GM21515 (cell line): ENCODE measurements around the gene WDR7.
A peak's percentile ranks its signal among the peaks of the same experiment; 100 is the strongest.

Experiments
- ATAC-seq: cut with Tn5 transposase; IDR thresholded peaks from one replicate; pipeline ENCODE4 v1.9.1; 2021; ENCODE audit not compliant: unreplicated experiment

The WDR7 gene

DNA sequence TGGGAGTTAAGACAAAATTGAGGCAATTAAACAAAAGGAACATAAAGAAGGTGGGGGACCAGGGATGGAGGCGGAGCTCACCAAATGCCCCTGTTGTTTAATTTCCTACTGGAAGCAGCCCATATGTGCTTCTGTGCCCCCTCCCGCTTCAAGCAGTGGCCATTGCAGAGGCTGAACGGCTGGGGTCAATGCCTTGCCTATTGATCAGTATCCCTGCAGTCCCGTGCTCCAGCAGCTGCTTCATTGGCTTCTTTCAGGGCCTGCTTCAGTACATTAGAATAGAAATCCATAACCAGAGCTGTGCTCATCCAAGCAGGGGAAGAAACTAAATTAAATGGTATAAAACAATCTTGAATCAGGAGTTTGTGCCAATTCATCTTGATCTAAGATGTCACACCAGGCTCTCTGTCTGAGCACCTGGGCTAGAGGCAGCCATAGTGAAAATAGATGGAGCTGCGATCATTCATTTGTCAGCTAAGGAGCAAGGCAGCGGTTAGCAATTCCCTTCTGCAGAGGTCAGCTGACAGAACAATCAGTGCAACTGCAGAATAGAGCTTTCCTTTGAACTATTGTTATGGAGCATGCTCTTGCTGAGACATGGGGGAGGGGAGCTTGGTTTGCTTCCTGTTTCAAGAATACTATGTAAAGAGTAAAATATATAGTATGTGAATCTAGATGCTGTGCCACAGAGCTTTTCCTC is 222.4 kb downstream of the WDR7 start:
- no peak for ATAC-seq

DNA sequence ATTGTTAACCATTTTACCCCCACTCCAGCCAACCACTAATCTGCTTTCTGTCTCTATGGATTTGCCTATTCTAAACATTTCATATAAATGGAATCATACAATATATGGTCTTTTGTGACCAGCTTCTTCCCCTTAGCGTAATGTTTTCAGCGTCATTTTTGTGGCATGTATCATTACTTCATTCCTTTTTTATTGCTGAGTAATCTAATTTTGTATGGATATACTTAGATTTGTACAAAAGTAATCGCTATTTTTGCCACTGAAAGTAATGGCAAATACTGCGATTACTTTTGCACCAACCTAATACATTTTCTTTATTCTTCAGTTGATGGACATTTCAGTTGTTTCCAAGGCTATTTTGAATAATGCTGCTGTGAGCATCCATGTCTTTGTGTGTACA is 227.6 kb downstream of the WDR7 start:
- ATAC-seq, result no peak

DNA sequence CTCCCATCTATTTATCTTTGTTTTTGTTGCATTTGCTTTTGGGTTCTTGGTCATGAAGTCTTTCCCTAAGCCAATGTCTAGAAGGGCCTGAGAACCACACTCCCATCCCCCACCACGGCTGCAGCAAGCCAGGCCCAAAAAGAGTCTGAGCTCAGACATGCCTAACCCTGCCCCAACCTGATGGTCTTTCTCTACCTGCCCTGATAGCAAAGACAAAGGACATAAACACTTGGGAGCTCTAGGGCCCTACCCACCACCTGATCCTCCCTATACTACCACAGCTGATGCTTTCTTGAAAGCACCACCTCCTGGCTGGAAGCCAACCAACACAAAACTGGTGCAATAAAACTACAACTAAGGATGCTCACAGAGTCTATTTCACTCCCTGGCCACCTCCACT is 233.4 kb downstream of the WDR7 start:
- ATAC-seq, result no peak

DNA sequence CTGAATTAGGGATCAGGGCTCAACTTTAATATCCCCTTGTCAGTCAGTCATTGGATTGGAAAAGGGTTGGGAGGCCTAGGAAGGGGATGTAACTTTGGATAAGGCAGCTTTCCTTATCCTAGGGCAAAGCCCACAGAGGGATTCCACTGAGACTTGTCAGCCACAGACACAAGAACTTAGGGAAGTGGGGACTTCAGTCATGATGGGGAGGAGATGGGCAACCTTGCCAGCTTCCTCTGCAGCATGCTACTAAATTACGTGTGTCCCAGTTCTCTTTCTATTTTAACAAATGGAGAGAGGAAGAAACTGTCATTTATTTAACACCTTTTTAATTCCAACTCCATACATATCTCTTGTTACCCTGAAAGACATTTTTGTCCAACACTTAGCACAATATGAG is 237.8 kb downstream of the WDR7 start:
- ATAC-seq, result no peak

DNA sequence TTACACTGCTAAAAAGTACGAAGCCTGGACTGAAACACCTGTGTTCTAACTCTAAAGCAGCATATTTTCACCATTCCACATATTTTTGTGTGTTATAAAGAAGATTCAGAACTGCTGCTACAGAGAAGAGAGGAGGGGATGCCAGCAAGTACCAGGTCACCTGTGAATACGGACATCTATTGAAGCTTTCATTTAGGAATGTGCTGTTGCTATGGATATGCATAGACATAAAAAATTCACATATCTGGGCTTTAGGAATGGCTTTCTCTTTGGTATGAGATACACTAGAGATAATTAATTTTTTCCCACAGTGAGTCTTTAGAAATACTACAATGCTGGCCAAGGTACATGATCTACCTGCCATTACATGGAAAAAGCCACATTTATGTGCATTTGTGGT is 238.5 kb downstream of the WDR7 start:
- no peak for ATAC-seq

DNA sequence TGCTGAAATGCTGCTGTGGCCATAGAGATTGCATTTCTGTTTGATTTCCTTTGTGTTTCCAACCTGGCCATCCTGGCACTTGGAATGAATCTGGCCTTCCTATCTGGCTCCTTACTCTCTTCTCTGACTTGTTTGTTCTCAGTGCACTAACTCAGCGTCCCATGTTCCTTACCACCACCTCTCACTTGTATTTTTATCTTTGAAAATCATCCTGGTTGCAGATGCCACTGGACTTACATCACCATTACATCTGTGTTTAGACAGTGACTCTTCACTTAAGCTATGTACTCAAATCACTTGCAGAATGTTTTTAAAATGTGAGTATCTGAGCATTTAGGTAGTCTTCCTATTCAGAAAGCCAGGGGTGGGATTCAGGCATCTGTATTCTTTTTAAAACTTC is 239.5 kb downstream of the WDR7 start:
- ATAC-seq, result no peak

DNA sequence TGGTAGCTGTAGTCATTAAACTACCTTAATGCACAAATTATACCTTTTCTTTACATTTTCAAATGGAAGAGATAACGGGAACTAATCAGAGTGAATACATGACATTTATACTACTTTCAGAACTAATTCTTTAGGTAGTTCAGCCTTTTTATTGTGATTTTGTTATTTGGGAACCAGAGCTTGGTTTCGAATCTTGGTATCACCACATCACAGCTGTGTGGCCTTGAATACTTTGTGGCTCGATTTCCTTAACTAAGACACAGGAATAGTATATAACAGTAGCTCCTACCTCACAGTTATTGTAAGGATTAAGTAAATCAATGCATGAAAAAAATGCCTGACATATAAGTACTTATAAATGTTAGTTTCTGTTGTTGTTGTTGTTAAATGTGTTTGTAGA is 240.0 kb downstream of the WDR7 start:
- no peak for ATAC-seq

DNA sequence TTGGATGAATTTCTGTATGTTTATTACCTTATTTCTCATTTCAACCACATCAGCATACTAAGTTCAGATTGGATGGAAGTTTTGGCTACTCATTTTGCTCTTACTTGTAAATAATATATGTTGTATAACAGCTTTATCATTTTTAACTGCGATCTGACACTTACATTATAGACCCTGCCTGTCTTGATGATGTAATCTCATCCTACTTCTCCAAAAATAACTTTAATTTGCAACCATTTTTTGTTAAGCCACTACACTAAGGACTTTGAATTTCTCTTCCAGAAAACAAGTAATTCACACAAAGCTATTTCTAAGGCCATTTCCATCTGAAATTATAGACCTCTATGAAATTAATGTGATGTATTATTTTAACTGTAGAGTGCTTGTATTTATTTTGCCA is 240.7 kb downstream of the WDR7 start:
- ATAC-seq, result no peak

DNA sequence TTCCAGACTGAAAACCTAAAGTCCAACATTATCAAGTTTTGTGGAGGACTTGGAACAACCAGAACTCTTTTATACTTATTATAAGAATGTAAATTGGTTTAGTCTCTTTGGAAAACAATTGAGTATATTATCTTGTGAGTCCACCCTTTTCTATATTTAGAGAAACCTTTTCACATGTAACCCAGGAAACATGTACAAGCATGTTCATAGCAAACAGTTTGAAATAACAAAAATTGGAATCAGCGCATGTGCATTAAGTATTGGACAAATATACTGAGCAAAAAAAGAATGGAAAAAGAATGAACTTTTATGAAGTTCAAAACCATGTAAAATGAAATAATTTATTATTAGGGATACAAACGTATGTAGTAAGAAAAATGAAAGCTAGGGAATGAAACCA is 246.0 kb downstream of the WDR7 start:
- ATAC-seq, result no peak

DNA sequence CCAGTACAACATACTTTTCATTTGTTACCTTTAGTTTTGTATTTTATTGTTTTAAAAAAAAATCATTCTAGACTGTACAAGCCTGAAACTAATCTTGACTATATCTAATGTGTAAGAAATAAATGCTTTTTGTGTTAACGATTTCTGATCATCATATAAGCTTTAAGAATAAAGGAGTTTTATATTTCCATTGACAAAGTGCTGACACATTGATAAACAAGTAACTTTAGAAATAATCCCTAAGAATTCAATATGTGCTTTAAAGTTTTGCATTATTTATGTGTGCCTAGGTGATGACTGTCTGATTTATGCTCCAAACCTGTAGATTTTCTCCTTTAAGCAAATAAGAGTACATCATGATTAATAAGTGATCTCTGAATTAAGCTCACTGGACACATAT is 248.5 kb downstream of the WDR7 start:
- no peak for ATAC-seq

DNA sequence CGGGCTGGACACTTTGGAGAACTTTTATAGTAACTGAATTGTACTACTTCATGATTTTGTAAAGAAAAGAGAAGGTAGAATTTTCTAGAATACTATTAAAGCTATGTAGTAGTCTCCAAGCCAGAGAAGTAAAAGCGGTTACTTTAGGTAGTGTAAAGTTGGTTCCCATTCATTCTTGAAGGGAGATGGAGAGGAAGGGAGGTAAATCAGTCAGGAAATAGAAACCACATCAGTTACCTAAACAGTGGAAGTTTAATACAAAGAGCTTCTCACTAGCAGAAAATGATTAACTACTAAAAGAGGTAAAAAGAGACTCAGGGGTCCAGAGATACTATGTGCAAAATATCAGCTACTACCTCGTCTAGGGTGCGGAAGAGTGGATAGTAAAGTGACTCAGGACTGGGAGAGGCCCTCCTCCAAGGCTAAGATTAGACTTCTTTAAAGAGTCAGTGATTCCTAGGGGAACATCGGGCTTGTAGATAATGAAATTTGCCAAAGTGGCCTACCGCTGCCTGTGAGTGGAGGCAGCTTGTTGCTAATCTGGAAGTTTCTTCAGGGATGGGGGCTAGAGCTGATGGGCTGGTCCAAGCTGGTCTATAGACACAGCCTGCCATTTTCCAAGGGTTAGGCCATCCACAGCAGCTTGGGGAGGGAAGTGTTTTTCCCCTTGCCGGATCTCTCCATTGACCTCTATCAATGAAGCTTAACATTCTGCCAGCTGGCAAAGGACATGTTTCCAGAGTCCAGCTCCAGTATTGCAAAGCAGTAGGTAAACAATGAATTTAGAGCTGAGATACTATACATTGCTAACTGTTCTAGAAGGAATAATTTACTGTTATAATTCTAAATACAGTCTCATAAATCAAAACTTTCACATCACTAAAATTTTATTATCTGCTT is 249.3 kb downstream of the WDR7 start:
- no peak for ATAC-seq

DNA sequence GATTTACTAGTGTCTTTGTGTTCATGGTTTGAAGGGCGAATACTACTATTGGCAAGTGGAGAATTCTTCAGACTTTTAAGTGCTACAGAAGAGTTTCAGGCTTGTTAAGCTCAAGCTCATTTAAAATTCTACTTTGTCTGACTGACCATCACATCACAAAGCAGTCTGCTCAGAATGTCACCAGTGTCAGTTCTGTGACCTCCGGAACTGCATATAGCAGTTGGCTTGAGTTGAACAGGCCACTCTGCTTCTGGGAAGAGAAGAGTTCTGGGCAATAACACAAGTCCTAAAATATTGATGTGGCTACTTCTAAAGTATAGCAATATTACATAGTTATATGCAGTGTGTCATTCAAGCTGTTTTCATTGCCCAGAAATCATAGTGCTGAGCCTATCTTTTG is 250.8 kb downstream of the WDR7 start:
- ATAC-seq, result no peak

DNA sequence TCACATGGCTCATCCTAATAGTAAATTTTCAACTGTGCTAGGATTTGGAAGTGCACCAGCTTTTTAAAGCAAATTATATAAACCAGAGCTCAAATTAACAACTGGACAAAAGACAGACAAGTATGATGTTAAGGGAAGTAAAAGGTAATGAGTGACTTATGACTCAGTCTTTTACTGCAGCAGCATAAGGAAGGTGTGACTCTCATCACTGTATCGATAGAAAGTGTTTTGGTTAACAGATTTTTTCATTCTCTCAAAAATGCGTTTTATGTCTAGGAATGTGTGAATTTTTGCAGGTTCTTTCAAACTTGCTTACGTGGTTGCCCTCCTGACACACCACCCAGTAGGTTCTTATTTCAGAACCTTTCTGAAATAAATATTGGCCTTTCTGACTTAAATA is 251.5 kb downstream of the WDR7 start:
- ATAC-seq, result no peak

DNA sequence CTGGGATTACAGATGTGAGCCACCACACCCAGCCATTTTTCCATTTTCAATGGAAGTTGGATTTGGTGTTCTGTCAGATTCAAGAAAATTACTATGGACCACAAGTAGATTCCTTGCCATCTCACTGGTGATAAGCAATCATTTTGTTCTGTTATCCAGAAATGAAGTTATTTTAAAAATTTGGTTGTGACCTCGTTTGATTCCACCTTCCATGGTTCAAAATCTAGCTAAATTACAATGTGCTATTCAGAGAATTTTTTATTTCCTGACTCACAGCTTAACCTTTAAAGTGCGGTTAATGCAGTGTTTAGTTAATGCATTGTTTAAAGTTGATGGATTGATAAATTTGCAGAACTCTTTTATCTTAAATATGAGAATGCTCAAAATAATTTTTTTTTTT is 252.5 kb downstream of the WDR7 start:
- no peak for ATAC-seq

DNA sequence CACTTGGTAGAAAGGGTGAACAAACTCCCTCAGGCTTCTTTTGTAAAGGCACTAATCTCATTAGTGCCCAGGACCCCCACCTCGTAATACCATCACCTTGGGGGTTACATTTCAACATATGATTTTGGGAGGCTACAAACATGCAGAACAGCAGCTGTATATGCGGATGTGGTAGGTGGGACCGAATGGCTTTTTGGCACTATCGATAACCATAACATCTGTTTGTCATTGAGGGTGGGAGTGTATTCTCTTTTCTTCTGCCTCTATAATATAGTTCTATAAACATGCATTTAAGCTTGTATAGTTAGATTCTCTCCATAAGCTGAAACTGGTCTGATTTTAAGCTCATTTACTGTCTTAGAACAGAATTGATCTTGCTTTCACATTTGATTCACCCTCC is 256.6 kb downstream of the WDR7 start:
- ATAC-seq, result no peak

DNA sequence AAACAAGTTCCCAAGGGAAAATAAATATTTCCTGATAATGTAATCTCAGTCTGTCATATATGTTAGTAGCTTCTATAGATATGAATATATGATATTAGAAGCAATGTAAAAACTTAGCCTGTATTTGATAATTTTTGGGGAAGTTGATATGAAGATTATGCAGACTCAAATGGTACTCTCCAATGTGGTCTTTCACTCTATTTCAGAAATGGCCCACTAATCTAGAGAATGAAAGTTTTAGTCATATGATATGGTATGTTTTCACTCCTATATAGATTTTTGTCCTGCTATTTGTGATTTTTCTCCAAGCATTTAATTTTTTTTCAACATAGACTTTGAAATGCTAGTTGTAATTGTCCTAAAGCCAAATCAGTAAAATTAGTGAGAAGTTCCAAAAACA is 259.1 kb downstream of the WDR7 start:
- no peak for ATAC-seq

DNA sequence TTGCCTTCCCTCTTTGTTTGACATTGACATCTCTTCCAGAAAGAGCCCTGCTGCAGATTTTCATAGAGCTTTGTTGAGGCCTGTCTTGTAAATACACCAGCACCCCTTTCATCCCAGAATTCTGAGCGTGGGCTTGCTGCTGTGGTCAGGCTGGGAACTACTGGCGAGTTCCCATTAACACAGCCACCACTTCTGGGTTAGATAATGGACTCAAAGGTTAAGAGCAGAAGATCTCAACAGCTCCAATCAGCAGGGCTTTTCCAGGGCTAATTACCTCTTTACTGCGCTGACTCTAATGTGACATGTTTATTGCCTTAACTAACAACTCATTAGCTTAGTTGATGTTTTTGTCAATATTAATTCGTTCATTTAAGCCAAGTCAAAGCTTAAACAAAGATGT is 259.8 kb downstream of the WDR7 start:
- no peak for ATAC-seq

DNA sequence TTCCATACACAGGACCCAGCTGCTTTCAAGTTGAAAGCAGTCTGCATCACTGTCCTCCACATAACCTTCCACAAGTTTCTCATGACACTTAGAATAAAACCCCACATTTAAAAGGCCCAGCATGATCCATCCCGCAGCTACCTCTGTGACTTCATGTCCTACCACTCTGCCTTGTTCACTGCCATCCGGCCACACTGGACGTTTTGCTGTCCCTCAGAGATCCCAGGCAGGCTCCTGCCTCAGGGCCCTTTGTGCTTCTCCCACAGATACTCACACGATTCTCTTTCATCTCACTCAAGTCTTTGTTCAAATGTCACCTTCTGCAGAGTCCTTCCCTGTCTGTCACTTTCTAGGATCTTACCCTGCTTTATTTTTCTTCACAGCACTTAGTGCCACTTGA is 262.8 kb downstream of the WDR7 start:
- no peak for ATAC-seq

DNA sequence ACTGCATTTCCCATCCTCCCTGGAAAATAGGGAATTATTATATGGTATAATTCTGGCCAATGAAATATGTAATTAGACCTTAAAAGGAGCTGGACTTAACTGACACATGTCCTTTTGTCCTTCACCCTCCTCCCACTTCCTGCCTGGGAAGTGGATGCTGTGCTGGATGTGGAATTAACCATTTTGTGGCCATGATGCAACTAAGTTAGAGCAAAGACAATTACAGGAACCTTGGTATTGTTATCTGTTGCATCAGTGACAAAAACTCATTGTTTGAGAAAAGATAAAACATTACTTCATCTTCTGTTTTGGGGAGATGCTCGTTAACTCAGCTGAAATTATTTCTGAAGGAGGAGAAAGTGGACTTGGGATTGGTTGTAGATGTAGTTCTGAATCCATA is 268.0 kb downstream of the WDR7 start:
- ATAC-seq, result no peak

DNA sequence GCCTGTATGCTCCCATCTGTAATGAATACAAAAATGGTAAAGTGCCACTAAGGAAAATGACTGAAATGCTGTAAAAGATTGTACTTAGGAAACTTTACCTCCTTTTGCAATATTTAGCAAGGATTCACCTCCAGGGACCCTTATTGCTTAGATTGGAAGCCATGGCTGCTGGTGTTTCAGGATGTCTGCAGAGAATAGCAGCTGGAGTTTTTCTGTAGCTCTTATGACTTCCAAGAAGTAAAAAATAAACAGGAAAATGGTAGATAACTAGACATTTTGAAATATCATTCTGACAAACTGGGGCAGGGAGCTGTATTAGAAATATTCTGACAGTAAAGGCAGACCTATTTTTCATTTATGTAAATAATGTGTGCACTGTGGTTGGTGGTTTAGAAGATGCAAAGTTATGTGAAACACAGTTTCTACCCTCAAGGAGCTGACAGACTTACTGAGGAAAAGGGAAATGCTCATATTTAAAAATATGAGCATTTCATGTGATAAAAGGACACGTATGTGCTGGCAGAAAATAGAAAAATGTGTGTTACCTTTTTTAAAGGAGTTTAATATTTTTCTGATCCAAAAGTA is 270.8 kb downstream of the WDR7 start:
- peak; percentile 91 for ATAC-seq

DNA sequence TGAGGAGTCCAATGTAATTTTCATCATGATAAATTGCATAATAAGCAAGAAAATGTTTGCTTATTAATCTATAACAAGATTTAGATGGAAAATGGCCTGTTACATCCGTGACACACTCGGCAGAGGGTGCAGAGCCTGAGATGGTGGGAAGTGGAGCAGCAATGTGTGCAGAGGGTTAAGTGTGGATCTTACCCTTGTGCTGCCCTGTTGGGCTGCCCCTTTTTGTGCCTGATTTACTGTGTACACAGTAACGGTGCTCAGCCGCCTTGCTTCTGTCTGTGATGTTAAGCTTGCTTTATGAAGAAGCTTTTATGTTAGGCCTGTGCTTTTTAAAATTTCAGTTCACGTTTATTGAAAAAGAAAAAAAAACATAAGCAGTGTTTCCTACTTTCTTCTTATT is 275.6 kb downstream of the WDR7 start:
- no peak for ATAC-seq

DNA sequence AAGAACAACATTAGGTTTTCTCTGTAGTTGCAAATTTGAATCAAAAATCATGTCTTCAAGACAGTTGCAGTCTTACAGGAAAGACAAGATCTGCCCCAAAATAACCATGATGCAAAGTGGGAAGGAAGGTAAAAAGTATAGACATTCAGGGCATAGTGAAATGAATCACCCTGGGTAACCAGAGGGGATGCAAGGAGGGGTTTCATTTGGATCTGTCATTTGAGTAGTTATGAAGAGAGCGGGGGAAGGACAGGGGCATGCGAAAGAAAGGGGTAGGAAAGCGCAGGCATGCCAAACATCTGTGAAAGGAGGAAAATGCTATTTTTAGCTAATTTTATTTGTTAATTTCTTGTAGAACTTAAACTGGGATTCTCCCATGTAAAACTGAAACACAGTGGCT is 276.6 kb downstream of the WDR7 start:
- ATAC-seq, result no peak
